Left lung (tissue), 10 donors: ENCODE results near the gene USP32. TPM values are rescaled to one million over a fixed set of nuclear protein-coding genes. Genes with fewer than 3 reads are reported as not detected.

Source experiments
- ATAC-seq: fragments of 200-7000 bp; cut with Tn5 transposase; one replicate; pipeline ENCODE4 v1.9.1; 2020; ENCODE audit warnings: moderate library complexity
- DNase-seq, 4 donors: peaks; one replicate each; pipeline ENCODE4 v3.0.0-alpha.2; 2013 to 2020
- H3K27ac ChIP-seq, 2 donors: fragments of 200-600 bp; sonication (generic) in 1 of 2; one replicate each; pipeline versions ENCODE4 v1.5.0 to v1.8.0; 2020 to 2021
- H3K27me3 ChIP-seq, 2 donors: fragments of 200-600 bp; sonication (generic) in 1 of 2; one replicate each; pipeline versions ENCODE4 v1.5.0 to v1.8.0; 2020 to 2021
- H3K36me3 ChIP-seq, 2 donors: fragments of 200-600 bp; sonication (generic) in 1 of 2; one replicate each; pipeline versions ENCODE4 v1.5.0 to v1.8.0; 2020 to 2021
- H3K4me1 ChIP-seq, 2 donors: fragments of 200-600 bp; one replicate each; pipeline ENCODE4 v1.8.0; 2021
- H3K4me3 ChIP-seq, 2 donors: fragments of 200-600 bp; sonication (generic) in 1 of 2; one replicate each; pipeline versions ENCODE4 v1.5.0 to v1.8.0; 2020 to 2021; ENCODE audit warnings: mild to moderate bottlenecking in 1 of 2
- H3K9me3 ChIP-seq, 2 donors: fragments of 200-600 bp; sonication (generic) in 1 of 2; one replicate each; pipeline versions ENCODE4 v1.5.0 to v1.8.0; 2020 to 2021
- CTCF ChIP-seq, 2 donors: fragments of 200-600 bp; sonication (generic) in 1 of 2; IDR thresholded peaks; one replicate each; pipeline versions ENCODE4 v1.5.0 to v1.8.0; 2021; ENCODE audit warnings: antibody characterized with exemption in 2 of 2
- intact Hi-C, 2 donors: fragments of 100-400 bp; cut with DNase I; formaldehyde crosslinking; loops; one replicate each; pipeline versions ENCODE4 v1.11.2 to v1.14.2; 2022
- polyA plus RNA-seq, 6 donors: library from polyadenylated mRNA; unstranded; fragments of 120-200 nt; gene quantifications; one replicate each; pipeline ENCODE4 v1.2.1, GENCODE V29; 2013; ENCODE audit not compliant: insufficient read length in 6 of 6
- total RNA-seq, 2 donors: library from RNA; stranded (reverse); fragmentation: NEBNext Ultra II Directional; extraction: Animal tissue kit (Norgen Biotek cat#: 25700); gene quantifications; one replicate each; pipeline ENCODE4 v1.2.1, GENCODE V29; 2021
- donor health status: DM: no; HTN: yes; CAD: no.
- donor health status: DM: no; HTN: no; CAD: no.

The USP32 gene
- total and polyA plus RNA-seq, 8 donors: 30.7 to 73.2 (median 37.7) TPM

DNA sequence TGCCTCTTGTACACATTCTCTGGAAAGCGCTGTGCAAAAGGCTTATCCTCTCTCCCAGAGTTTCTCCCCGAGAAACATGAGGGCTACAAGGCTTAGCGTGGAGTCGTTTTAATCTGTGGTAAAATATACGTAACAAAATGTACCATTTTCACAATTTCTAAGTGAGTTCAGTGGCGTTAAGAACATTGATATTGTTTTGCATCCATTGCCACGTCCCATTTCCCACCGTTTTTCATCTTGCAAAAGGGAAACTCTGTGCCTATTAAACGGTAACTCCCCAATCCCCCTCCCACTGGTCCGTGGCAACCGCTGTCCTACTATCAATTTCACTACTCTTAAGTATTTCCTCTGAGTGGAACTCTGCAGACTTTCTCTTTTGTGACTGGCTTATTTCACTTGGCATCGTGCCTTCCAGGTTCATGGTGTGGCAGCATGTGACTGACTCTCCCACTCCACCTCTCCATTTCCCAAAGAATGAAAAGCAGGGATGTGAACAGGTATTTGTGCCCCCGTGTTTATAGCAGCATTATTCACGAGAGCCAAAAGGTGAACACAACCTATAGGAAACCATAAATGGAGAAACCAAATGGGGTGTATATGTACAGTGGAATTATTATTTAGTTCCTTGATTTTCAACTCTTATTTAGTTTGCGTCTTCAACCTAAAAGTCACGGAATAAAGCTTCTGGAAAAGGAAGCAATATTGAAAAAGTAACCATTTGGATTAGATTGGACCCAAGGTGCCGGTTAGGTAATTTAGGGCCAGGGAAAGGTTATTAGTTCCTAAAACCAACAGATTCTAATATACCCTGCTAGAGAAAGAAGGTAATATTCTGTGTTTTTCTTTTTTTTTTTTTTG, 1.1 kb upstream of the USP32 start:
- H3K27me3 ChIP-seq: no peaks in the 10 kb centered on the region
- ATAC-seq (peak; percentile 4), DNase-seq (peak in 3 of 4 donors; percentile 23 to 65 (median 47))
- intact Hi-C loops: no loop called here
- H3K4me3 ChIP-seq: peak overlapping the region; percentile 77 to 91
- no peak for TF ChIP-seq CTCF (IDR thresholded peaks at IDR 0.05)
- peak overlapping the region; percentile 97 to 98 for H3K27ac ChIP-seq
- H3K9me3 ChIP-seq: no peaks in the 10 kb centered on the region
- no peaks in the 10 kb centered on the region for H3K36me3 ChIP-seq
- H3K4me1 ChIP-seq: peaks cover 7 to 81% of the 10 kb centered on the region in 2 donors

DNA sequence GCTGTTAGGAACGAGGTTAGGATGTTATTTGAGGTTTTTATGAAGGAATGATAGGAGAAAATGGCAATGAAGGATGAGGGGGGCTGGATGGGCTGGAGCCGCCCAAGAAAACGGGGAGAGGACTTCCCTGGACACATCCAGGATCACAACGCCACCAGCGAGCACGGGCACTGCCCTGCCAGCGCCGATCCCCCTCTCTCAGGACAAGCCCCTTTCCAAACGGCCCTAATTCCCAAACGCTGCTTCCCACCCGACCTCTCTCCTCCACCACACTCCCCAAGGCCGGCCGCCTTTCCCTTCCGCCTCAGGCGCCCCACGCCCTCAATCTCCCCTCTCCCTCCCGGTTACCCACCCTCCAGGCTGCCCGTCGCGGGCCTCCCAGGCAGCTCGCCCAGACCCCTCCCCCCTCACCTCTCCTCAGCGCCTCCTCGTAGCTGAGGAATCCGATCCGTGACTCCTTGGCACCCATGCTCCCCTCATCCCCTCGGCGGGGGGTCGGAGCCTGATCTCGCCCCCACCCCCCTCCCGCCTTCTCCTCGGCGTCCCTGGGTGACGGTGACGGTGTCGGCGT, 377 bp downstream of the USP32 start:
- Histone ChIP-seq H3K27ac (peak overlapping the region; percentile 97 to 98), H3K9me3 (no peaks in the 10 kb centered on the region), H3K4me3 (peak overlapping the region; percentile 77 to 91), H3K36me3 (no peaks in the 10 kb centered on the region), H3K27me3 (no peaks in the 10 kb centered on the region), H3K4me1 (peaks cover 9 to 82% of the 10 kb centered on the region in 2 donors)
- intact Hi-C loops: no loop called here
- no peak for TF ChIP-seq CTCF (IDR thresholded peaks at IDR 0.05)
- peak; percentile 62 for ATAC-seq
- no peak for DNase-seq

DNA sequence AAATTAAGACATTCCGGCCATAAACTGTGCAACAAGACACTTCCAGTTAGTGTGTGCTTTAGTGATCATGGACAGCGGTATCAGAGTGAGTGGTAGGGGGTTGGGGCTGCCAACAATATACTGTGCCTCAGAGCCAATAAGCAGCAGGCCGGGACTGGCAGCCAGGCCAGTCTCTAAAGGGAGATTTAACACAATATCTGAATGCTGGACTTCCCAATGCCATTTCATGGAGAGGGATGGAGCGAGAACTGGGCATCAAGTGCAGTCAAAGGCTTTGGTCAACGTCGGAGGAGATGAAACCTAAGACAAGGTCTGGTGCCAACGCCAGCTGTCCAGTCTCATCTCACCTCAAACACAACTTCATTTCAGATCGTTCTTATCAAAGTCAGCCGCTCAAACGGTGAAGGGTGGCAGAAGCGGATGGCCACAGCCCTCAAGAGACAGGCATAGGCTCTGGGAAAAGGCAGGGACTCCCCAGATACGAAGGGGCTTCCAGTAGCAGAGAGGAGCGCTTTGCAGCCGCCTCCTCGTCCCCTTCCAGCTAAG, 935 bp downstream of the USP32 start:
- H3K9me3 ChIP-seq: no peaks in the 10 kb centered on the region
- intact Hi-C loops: no loop called here
- H3K27ac ChIP-seq: peak overlapping the region; percentile 97 to 98
- no peaks in the 10 kb centered on the region for H3K36me3 ChIP-seq
- peak overlapping the region; percentile 77 to 91 for H3K4me3 ChIP-seq
- ATAC-seq: peak; percentile 10
- peaks cover 12 to 82% of the 10 kb centered on the region in 2 donors for H3K4me1 ChIP-seq
- peak in 3 of 4 donors; percentile 25 to 39 (median 31) for DNase-seq
- H3K27me3 ChIP-seq: no peaks in the 10 kb centered on the region
- no peak for TF ChIP-seq CTCF (IDR thresholded peaks at IDR 0.05)

DNA sequence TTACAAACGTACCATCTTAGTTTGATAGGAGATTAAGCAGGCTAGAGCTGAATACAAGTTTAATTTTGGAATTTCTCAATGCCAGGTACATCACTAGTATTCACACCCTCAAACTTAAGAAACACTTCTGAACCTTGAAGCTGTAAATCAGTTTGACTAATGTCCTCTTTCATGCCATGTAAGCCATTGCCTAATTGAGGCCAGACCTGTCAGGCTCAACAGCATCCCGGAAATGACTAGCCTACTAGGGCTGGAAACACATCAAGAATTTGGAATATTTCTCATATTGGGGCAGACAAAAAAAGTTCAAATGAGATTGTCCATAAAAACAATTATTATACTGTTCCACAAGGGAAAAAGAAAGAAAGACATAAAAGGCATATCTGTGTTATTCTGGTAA, 1.7 kb downstream of the USP32 start:
- Histone ChIP-seq H3K27me3 (no peaks in the 10 kb centered on the region), H3K4me3 (peak overlapping the region; percentile 77 to 91), H3K36me3 (no peaks in the 10 kb centered on the region), H3K4me1 (peaks cover 18 to 82% of the 10 kb centered on the region in 2 donors), H3K27ac (peak overlapping the region; percentile 97 to 98), H3K9me3 (no peaks in the 10 kb centered on the region)
- no peak for ATAC-seq
- intact Hi-C loops: no loop called here
- no peak for DNase-seq
- no peak for TF ChIP-seq CTCF (IDR thresholded peaks at IDR 0.05)

DNA sequence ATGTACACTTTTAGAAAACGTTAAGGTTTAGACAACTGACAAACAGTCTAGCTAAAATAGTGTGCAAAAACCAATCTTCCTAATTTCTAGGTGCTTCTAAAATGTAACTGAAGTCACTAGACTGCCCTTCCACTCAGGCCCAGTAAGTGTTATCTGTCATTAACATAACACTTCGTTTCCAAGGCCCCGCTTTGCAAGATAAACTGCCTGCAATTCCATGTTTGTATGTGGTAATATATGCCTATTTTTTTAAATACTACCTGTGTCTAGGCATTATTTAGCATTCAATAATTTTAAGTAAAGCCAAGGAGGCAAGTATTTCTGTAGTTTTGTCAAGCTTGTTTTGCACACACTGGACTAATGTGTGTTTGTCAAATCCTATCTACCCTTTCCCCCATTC, 3.2 kb downstream of the USP32 start:
- no peak for ATAC-seq
- no peaks in the 10 kb centered on the region for H3K27me3 ChIP-seq
- intact Hi-C loops: no loop called here
- no peak overlapping the region for H3K4me3 ChIP-seq
- peak overlapping the region in 1 of 2 donors; percentile 28 for H3K27ac ChIP-seq
- DNase-seq: no peak
- H3K9me3 ChIP-seq: no peaks in the 10 kb centered on the region
- no peak for TF ChIP-seq CTCF (IDR thresholded peaks at IDR 0.05)
- H3K36me3 ChIP-seq: no peaks in the 10 kb centered on the region
- H3K4me1 ChIP-seq: peaks cover 23 to 82% of the 10 kb centered on the region in 2 donors
